CD4-positive, alpha-beta T cell treated with Interleukin-17A for 4 hours (primary cell): ENCODE data around the gene PHF21A.

Experiments
- DNase-seq: peaks from one replicate; pipeline ENCODE4 v3.0.0-alpha.2; 2020; ENCODE audit warnings: mixed read lengths

PHF21A gene

DNA sequence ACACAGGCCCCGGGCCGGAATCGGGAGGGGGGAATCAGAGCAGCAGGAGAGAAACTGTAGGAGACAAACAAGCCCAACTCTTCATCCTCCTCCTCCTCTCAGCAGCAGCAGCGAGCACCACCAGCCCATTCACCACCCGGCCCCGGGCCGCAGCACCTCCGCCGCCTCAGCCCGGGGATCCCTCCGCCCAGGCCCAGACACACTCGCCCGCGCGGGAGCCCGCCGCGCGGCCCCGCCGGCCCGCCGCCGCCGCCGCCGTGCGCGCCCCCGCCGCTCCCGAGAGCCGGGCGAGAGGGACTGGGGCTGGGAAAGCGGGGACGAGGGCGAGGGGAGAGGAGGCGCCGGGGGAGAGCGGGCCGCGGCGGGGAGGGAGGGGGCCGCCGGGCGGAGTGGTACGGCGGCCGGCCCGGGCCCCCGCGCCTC lies at the start of gene PHF21A:
Gene PHF21A (minus strand): TSS at position 154 of the 423 bp plus-strand sequence. CDS start 37,235 bp downstream, outside the sequence.
- DNase-seq = peak; percentile 91

DNA sequence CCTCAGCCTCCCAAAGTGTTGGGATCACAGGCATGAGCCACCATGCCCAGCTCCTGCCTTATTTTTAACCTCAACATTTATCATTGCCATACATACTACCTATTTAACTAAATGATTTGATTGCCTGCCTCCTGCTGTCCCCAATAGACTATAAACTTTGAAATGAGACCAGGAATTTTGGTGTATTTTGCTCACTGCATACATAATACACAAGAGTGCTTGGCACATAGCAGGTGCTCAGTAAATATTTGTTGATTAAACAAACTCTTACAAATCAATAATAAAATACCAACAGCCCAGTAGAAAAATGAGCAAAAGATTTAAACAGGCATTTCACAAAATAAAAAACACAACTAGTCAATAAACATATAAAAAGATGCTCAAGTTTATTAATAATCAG lies 49.5 kb upstream of the PHF21A start:
- no peak for DNase-seq

DNA sequence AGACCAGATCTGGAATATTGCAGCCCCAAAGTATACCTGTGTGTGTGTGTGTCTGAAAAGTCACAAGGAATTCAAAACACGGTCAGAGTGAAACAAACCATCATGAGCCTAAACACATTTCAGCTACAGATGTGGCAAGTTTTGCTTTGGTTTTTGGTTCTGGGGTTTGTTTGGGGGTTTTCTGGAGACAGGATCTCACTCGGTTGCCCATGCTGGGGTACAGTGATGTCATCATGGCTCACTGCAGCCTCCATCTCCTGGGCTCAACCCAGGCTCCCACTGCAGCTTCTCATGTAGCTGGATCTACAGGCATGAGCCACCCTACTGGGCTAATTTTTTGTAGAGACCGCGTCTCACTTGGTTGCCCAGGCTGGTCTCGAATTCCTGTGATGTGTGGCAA lies 41.4 kb upstream of the PHF21A start:
- no peak for DNase-seq

DNA sequence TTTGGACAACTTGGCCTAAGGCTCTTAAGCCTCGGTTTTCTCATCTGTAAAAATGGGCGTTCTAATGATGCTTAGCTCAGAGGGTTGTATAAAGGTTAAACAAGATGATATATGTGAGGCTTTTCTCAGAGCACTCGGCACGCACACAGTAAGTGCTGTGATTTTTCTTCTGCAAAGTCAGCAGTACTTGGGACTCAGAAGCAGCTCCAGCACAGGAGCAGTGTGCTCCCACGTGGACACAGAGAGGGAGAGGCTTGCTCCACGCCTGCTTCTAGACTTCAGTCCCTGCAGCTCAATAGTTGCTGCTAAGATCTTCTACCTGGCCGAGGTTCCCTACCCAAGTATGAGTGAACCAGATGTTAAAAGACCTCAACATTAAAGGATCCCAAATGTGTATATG lies 39.9 kb upstream of the PHF21A start:
- no peak for DNase-seq

DNA sequence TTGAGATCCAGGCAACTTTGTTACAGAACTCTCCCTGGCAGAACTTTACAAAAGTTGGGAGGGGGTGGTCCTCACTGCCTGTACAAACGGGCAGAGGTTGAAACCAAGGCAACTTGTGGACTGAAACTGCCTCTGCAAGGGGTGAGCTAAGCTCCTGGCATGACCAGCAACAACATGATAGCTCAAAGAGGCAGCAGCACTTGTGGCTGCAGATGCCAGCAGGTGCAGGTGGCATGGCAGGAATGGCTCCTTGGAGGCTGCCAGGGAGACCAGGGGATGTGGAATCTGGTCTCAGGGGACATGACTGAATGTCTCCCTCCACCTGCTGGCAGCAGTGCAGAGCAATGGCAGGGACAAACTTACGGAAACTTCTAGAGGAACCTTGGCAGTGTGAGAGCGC lies 38.8 kb upstream of the PHF21A start:
- no peak for DNase-seq

DNA sequence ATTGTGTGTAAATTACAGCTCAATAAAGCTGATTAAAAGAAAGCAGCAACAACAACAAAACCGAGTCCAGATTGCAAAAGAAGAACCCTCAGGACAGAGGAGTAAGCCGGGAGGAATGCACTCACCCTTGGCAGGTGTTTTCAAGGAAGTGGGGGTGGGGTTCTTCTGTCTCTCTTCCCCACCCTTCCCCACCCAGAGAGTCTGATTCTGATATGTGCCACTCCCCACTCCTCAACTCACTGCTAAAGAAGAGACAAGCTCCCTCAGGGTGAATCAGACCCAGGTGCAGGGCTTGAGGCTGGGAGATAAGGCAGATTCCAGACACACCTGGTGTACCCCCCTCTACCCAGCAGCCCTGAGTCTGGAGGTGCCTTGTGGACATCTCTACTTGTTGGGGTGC lies 38.4 kb upstream of the PHF21A start:
- DNase-seq = no peak

DNA sequence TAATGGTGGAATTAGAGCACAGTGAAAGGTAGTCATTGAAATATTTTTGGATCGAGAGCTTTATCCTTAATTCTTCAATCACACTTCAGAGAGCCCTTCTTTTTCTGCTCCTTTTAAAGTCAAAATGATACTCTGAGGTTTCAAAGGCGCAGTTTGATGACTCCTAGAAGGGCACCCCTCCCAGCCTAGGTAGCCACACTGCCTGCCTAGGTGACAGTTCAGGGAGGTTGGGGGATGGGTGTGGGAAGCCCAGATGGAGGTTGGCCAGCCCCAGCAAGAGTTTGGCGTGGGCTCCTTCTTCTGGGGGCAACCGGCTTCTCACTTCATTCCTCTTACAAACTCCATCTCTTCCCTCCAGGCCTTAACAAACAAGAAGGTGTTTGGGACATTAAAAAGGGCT lies 28.6 kb upstream of the PHF21A start:
- DNase-seq = no peak

DNA sequence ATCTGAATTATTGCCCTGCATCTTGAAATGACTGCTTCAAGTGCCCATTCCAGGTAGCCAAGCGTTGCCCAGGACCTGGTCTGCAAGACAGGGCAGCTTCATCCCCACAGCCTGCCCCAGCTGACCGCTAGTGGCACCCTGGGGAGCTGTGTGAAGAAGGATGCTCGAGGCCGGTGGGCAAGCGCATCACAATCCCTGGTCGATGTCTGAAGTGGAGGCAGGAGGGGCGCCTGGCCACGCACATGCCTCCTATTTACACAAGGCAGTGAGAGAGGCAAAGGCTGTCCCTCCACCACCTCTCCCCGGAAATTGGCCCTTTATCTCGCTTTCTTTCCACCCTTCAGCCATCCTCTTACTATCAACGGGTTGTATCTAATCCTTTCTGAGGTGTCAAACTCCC lies 28.1 kb upstream of the PHF21A start:
- no peak for DNase-seq

DNA sequence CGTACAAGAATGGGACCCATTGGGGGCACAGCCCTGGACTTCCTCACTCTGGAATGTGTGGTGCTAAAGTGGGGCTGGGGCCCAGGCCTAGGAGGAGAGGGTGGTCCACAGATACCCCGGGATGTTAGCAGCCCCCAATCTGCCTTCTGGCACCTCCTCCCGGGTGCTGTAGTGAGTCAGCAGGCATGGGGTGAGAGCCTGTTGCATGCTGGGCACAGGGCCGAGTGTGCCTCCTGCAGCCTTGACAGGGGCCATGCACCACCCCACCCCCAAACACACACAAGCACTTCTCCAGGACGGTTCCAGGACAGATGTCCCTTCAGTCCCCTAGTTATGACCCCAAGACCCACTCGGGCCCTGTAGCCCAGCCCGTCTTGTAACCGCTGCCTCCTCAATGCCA lies 23.5 kb upstream of the PHF21A start:
- DNase-seq = no peak

DNA sequence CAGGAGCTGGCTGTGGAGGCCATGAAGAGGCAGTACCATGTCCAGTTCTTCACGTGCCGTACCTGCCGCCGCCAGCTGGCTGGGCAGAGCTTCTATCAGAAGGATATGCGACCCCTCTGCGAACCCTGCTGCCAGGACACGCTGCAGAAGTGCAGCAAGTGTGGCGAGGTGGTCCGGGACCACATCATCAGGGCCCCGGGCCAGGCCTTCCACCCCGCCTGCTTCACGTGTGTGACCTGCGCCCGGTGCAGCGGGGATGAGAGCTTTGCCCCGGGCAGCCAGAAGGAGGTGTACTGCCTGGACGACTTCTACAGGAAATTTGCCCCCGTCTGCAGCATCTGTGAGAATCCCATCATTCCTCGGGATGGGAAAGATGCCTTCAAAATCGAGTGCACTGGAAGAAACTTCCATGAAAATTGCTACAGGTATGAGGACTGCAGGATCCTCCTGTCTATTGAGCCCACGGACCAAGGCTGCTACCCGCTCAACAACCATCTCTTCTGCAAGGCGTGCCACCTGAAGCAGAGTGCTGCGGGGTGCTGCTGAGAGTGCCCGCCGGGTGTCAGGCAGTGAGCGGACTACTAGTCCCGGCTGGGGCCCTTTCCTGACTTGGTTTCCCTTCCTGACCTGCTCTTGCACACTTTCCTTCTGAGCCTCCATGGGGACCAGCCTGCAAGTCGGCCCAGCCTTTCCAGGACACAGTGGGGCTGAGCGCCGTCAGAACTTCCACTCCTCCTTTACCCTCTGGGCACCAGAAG lies 22.0 kb upstream of the PHF21A start:
- DNase-seq = no peak

DNA sequence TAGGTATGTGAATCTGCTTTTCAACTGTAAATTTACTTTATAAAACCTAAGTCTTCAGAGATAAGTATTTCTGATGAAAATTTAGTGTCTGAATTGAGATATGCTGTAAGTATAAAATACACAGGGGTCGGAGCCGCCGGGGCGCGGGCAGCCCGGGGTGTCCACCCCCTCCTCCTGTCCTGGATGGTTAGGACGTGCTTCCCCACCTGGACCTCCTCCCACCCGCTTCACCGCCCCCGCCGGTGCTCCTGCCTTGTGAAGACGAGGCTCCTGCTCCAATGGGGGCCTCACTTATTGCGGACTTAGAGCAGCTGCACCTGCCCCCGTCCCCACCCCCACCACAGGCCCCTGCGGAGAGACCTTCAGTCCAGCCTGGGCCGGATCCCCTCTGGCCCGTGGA lies 21.3 kb upstream of the PHF21A start:
- no peak for DNase-seq

DNA sequence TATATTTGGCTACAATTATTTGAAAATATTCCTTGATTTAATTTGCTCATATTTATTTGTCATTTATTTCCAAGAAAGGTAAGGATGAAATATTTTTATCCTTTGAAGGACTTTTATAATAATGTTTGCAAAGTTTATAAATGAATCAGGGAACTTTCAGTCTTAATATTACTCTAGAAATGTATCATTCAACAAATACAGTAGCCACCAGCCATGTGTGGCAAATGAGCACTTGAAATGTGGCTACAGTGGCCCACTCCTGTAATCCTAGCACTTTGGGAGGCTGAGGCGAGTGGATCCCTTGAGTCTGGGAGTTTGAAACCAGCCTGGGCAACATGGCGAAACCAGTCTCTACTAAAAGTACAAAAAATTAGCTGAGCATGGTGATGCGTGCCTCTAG lies 20.3 kb upstream of the PHF21A start:
- DNase-seq = no peak

DNA sequence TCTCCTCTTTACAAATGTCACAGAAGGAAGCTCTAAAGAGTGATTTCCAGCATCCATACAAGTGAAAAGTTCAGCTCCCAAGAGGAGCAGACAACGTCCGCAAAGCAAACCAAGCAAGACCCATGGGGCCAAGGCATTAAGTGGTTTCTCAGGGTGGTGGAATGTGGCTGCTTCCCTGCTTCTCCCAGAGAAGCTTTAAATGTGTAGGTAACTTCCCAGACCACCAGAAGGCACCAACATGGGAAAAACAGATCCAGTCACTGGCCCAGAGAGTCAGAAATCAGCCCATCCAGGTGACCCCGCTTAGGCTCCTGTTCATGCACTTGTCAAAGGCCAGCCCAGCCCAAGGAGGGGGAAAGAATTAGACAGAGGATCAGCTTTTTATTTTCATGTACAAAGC lies 13.3 kb upstream of the PHF21A start:
- no peak for DNase-seq

DNA sequence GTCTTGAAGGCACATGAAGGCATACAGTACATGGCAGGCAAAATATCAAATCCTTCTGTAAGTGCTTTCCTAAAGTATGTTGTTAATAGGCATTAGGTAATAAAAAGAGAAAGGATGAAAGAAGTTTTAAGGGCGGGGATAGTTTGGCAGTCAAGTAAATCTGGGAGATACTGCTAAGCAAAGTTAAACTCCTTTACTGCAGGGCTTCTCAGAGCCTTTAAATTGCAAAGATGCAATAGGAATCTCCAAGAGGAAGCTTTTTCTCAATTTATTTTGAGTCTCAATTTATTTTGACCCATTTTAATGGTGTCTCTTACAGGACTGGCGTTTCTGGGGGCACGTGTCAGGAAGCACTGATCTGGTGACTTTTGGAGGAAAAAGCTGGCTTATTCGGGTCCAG lies 12.8 kb upstream of the PHF21A start:
- no peak for DNase-seq

DNA sequence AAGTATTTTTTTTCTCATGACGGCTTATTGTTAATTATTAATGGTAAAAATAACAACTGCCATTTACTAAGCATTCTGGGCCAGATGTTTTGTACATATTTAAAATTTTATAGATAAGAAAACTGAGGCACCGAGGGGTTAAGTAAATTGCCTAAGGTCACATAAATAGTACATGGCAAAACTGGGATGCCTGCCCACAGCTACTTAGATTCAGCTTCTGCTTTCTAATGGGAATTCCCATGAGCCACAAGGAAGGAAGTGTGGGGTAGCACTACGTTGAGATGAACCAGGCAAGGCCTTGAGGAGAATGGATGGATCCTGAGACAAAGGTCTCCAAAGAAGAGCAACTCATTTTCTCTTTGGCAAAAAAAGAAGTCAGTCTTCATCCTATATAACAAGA lies 11.9 kb upstream of the PHF21A start:
- no peak for DNase-seq

DNA sequence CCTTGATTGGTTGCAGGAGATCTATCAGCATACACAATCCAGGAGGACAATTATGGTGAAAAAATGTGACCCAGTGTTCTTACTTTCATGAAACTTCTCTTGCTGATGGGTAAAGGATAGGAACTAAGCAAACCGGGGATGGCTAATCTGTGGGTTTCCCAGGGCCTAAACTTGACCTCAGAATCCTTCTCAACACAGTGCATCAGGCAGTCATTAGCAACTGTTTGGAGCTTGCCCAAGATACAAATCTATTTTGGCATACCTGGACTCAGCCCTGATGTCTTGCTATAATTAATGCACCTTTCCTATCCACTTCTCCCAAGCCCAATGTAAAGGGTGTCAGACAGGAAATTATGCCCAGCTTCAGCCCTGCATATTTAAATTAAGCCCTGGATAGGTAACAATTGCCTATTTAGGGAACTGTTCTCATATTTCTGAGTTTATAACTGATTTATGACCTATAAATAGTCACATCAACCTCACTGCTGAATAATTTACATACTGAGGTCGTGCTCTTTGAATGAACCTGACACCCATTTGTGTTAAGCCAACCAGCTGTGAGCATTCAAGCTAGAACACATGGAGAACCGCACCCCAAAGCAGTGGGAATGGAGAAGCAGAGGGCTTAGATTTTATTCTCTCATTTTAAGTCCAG lies 9.2 kb upstream of the PHF21A start:
- DNase-seq = no peak

DNA sequence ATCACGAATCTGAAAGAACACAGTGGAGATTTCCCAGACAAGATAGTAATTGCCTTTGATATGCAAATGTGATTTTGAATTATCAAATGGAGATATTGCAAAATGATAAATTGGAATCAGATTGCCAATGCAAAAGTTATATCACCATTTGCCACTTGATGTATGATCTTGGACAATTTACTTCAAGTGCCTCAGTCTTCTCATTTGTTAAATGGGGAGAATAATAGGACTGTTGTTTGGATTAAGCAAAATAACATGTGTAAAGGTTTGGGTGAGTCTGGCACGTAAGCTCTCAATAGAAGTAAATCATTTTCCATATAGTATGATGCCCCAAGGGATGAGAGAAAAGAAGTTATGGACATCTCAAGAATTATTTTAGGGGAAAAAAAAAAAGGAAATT lies 7.9 kb upstream of the PHF21A start:
- no peak for DNase-seq

DNA sequence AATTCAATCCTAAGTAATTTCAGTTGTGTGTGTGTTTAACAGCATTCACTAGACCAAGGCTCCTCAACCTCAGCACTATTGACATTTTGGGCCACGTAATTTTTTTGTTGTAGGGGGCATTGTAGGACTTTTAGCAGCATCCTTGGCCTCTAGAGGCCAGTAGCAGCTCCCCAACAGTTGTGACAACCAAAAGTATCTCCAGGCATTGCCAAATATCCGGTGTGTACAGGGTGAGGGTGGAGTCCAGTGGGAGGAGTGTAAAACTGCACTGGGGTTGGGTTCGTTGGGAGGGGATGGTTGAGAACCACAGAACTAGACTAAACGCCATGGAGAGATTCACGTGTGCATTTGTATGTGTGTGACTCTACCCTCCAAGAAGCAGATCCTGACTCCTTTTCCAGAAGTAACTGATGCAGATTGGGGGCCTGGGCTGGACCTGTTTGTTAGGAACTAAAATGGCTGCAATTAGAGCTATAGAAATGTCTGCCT lies 5.9 kb upstream of the PHF21A start:
- DNase-seq = peak; percentile 57

DNA sequence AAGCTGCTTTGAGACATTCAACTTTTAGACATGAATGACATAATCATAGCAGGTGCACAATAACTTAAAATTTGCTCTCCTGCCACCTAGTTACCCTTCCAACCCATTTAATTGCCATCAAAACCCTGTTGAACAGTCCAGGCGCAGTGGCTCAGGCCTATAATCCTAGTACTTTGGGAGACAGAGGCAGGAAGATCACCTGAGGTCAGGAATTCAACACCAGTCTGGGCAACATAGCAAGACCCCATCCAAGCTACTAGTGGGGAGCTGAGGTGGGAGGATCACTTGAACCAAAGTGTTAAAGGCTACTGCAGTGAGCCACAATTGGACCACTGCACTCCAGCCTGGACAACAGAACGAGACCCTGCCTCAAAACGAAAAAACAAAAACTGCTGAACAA lies 4.0 kb upstream of the PHF21A start:
- no peak for DNase-seq

DNA sequence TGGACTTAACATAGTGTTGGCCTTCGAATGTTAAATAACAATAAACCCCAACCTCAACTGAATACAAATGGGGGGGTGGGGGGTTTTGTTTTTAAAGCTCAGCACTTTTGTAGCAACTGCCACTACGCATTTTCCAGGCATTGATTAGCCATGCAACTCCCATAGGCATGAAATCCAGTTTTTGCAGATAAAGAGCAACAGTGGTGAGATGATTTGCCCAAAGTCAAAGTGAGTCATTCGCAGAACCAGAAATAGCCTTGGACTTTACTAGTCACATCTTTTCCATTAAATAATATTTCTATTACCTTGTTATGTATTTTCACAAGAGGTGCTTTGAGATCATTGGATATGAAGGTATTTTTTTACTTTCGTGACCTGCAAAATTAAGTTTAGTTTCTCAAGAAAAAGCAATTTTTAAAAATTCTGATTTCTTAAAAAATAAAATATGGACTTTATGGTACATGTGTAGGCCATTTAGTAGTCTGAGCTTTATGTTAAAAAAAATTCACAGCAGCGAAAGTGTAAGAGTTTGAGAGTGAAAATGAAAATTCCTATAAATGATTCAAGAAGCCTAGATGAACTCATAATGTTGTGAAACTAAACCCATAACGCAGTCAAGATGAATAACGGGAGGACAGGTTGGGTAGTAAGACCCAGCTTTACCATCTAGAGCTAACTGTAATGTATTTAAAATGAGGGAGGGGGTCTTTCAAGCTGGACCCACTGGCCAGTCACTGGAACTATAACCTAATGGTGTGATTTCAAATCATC lies 1.9 kb upstream of the PHF21A start:
- DNase-seq = no peak

DNA sequence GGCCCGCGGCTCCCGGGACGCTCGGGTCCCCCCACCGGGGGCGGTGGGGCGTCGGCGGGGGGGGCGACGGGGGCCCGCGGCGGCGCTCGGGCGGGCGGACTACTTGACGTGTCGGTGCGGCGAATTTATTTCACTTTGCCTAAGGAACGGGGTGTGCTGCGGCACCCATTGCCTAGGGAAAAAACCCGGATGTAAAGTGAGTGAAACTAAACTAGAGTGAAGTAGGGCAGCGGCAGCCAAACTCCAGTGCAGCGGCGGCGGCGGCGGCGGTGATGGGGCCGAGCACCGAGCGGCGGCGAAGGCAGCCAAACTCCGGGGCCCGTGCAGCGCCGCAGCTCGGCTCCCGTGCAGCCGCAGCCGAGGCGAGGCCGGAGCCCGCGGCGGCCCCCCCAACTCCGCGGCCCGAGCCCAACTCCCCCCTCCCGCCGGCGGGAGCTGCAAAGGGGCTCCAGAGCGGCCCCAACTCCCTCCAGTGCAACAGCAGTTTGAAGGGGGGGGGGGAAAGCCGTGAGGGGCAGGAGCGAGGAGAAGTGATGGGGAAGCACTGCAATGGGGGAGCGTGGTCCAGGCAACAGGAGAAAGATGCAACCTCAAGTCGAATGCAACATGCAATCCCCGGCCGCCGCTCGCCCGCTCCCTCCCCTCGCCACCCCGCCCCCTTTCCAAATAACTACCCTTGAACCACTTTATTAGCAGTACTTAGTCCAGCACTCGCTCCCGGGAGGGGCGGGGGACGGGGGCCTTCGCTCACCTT lies 647 bp upstream of the PHF21A start:
- peak; percentile 78 for DNase-seq

DNA sequence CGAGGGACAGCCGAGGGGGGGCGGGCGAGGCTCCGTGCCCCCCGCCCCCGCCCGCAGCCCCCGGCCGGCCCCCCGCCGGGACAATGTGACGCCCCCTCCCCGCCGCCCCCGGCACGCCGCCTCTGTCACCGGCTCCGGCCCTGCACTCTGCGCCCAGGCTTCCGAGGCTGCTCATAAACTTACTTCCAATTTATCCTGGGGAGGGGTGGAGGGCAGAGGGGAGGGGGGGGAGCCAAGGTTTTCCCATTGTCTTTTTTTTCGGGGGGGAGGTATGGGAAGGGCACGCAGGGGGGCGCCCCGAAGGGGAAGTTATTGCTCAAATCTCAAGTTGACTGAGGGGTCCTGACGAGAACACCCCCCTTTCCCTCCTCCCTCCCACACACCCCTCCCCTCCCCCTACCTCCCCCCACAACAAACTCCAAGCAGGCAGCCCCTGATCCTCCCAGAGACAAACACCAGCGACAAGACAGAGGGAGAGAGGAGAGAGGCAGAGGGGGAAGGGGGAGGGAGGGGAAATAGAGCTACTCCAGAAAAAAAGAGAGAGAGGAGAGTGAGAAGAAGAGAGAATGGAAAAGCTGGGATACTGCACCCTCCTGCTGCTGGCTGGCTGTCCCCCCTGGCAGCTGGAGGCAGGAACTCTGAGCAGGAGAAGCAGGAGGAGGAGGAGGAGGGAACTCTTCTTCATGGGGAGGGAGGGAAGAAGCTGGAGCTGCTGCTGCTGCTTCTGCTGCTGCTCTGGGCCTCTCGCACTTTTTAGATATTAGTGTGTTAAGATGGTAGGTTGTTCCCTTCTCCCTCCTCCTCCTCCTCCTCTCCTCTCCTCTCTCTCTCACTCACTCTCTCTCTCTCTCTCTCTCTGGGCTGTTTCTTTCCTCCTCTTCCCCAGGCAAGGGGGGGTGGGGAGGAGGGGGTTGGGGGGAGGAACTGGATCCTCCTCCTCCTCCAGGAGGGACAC lies 631 bp downstream of the PHF21A start:
- DNase-seq = peak; percentile 36
